BLaER1 treated with 17β-estradiol and CSF1 and Interleukin-3, amounts not matched to agents 10 nM and 100 nM (cell line): ENCODE results near the gene NFIX.

ENCODE experiments used
- H3K27ac ChIP-seq, 11 experiments: shearing (Covaris generic); formaldehyde crosslinking; 2 replicates each; pipeline ENCODE4 v1.8.1; 2022
- H3K27me3 ChIP-seq, 11 experiments: shearing (Covaris generic); formaldehyde crosslinking; 2 replicates each; pipeline ENCODE4 v1.8.1; 2022
- H3K36me3 ChIP-seq, 11 experiments: shearing (Covaris generic); formaldehyde crosslinking; 2 replicates each; pipeline ENCODE4 v1.8.1; 2022
- H3K4me1 ChIP-seq, 10 experiments: shearing (Covaris generic); formaldehyde crosslinking; 2 replicates each; pipeline ENCODE4 v1.8.1; 2022
- H3K4me2 ChIP-seq, 11 experiments: shearing (Covaris generic); formaldehyde crosslinking; 2 replicates each; pipeline ENCODE4 v1.8.1; 2022
- H3K4me3 ChIP-seq, 10 experiments: shearing (Covaris generic); formaldehyde crosslinking; 2 replicates each; pipeline ENCODE4 v1.8.1; 2022
- H3K9ac ChIP-seq, 11 experiments: shearing (Covaris generic); formaldehyde crosslinking; 2 replicates each; pipeline ENCODE4 v1.8.1; 2022
- H3K9me3 ChIP-seq, 11 experiments: shearing (Covaris generic); formaldehyde crosslinking; replicated peaks in 1 of 11; 2 replicates each; pipeline ENCODE4 v1.8.1; 2022
- H4K20me1 ChIP-seq, 11 experiments: shearing (Covaris generic); formaldehyde crosslinking; 2 replicates each; pipeline ENCODE4 v1.8.1; 2022
- Cebpa-rat ChIP-seq, 11 experiments: shearing (Covaris generic); IDR thresholded peaks; 2 replicates each; pipeline ENCODE4 v1.8.1; 2022

The NFIX gene

DNA sequence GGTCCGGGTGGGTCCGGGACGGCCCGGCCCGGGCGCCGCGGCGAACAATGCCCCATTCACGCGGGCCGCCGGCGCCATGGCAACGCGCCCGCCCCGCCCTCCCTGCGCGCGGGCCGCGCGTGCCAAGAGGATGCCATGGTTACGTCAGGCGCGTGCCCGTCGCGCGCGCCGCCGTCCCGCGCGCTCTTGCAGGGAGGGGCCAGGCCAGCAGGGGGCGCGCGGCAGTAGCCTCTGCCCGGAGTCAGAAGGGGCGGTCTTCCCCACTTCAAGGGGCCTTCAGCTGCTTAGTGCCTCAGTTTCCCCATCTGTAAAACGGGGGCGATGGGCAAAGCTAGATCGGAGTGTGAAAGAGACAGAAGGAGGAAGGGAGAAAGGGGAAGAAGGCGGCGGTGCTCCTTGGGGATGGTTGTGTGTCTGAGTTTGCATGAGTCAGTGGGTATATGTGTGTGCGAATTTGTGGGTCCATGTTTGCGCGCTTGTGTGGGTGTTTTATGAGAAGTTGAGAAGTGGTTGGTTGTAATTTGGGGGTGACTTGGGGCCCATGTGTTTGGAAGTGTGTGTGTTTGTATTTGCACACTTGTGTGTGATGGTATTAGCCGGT lies 11.6 kb upstream of the NFIX start:
- peaks cover 0 to 16% (median 0%) of the 10 kb centered on the region in 11 experiments; a peak in 1 of 22 replicates for H4K20me1 ChIP-seq
- peak overlapping the region; percentile 34 to 71 (median 62); a peak in 20 of 22 replicates for H3K9ac ChIP-seq
- H3K4me2 ChIP-seq, result peak overlapping the region; percentile 65 to 95 (median 84)
- H3K27me3 ChIP-seq, result 0 out of 22 replicates have a peak, but pooled peaks cover 0 to 4% (median 0%) of the 10 kb centered on the region in 11 experiments
- no peak for TF ChIP-seq Cebpa-rat (IDR thresholded peaks at IDR 0.05)
- peak overlapping the region in 6 of 11 experiments; percentile 40 to 51 (median 46); a peak in 4 of 22 replicates for H3K27ac ChIP-seq
- peak overlapping the region; percentile 42 to 67 (median 58) for H3K4me3 ChIP-seq
- peaks cover 26 to 71% (median 63%) of the 10 kb centered on the region in 10 experiments for H3K4me1 ChIP-seq
- H3K36me3 ChIP-seq, result no peaks in the 10 kb centered on the region
- no peaks in the 10 kb centered on the region for H3K9me3 ChIP-seq

DNA sequence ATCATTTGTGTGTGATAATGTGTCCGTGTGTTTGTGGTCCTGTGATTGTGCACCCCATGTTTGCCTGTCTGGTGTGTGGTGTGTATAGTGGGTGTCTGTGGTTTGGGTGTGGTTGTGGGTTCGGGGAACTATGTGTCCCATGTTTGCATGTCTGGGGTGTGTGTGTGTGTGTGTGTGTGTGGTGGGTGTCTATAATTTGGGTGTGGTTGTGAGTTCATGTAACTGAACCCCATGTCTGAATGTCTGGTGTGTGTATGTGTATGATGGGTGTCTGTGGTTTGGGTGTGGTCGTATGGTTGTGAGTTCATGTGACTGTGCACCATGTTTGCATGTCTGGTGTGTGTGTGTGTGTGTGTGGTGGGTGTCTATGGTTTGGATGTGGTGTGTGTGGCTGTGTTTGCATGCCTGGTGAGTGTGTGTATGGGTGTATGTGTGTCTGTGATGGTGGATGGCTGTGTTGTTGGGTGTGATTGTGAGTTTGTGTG lies 11.1 kb upstream of the NFIX start:
- Histone ChIP-seq H3K9ac (peak overlapping the region in 7 of 11 experiments; percentile 4 to 50 (median 33); a peak in 9 of 22 replicates), H3K27me3 (0 out of 22 replicates have a peak, but pooled peaks cover 0 to 4% (median 0%) of the 10 kb centered on the region in 11 experiments), H3K4me2 (peak overlapping the region; percentile 65 to 95 (median 84)), H3K4me1 (peaks cover 26 to 71% (median 63%) of the 10 kb centered on the region in 10 experiments), H3K27ac (peak overlapping the region in 6 of 11 experiments; percentile 20 to 41 (median 34); a peak in 9 of 22 replicates), H3K36me3 (no peaks in the 10 kb centered on the region), H3K4me3 (no peak overlapping the region), H4K20me1 (peaks cover 0 to 16% (median 0%) of the 10 kb centered on the region in 11 experiments; a peak in 1 of 22 replicates), H3K9me3 (peaks cover 0 to 3% (median 0%) of the 10 kb centered on the region in 11 experiments; a peak in 7 of 22 replicates)
- TF ChIP-seq Cebpa-rat (IDR thresholded peaks at IDR 0.05), result no peak

GRCh38 chr19:12984683-12985048 lies 10.6 kb upstream of the NFIX start:
- Histone ChIP-seq H4K20me1 (peaks cover 0 to 16% (median 0%) of the 10 kb centered on the region in 11 experiments; a peak in 1 of 22 replicates), H3K4me3 (peak overlapping the region in 3 of 10 experiments; percentile 1 to 7 (median 6); a peak in 1 of 20 replicates), H3K9ac (peak overlapping the region in 7 of 11 experiments; percentile 4 to 50 (median 33); a peak in 10 of 22 replicates), H3K9me3 (peaks cover 0 to 7% (median 0%) of the 10 kb centered on the region in 11 experiments; a peak in 7 of 22 replicates), H3K27ac (peak overlapping the region in 9 of 11 experiments; percentile 2 to 41 (median 31); a peak in 13 of 22 replicates), H3K27me3 (0 out of 22 replicates have a peak, but pooled peaks cover 0 to 4% (median 0%) of the 10 kb centered on the region in 11 experiments), H3K4me1 (peaks cover 26 to 72% (median 62%) of the 10 kb centered on the region in 10 experiments), H3K36me3 (no peaks in the 10 kb centered on the region), H3K4me2 (peak overlapping the region; percentile 65 to 95 (median 84))
- no peak for TF ChIP-seq Cebpa-rat (IDR thresholded peaks at IDR 0.05)

GRCh38 chr19:12985049-12985776 lies 10.1 kb upstream of the NFIX start:
- peak overlapping the region; percentile 65 to 95 (median 84) for H3K4me2 ChIP-seq
- peak overlapping the region in 7 of 11 experiments; percentile 4 to 50 (median 33); a peak in 10 of 22 replicates for H3K9ac ChIP-seq
- H3K36me3 ChIP-seq, result no peaks in the 10 kb centered on the region
- H3K27ac ChIP-seq, result peak overlapping the region in 10 of 11 experiments; percentile 2 to 41 (median 32); a peak in 13 of 22 replicates
- peak overlapping the region in 3 of 10 experiments; percentile 1 to 7 (median 6); a peak in 1 of 20 replicates for H3K4me3 ChIP-seq
- peaks cover 0 to 7% (median 0%) of the 10 kb centered on the region in 11 experiments; a peak in 7 of 22 replicates for H3K9me3 ChIP-seq
- H4K20me1 ChIP-seq, result peaks cover 0 to 16% (median 0%) of the 10 kb centered on the region in 11 experiments; a peak in 1 of 22 replicates
- peaks cover 26 to 70% (median 57%) of the 10 kb centered on the region in 10 experiments for H3K4me1 ChIP-seq
- H3K27me3 ChIP-seq, result 0 out of 22 replicates have a peak, but pooled peaks cover 0 to 4% (median 0%) of the 10 kb centered on the region in 11 experiments
- no peak for TF ChIP-seq Cebpa-rat (IDR thresholded peaks at IDR 0.05)

GRCh38 chr19:12986726-12987125 lies 8.5 kb upstream of the NFIX start:
- Histone ChIP-seq H3K4me2 (peak overlapping the region in 8 of 11 experiments; percentile 44 to 93 (median 86); a peak in 12 of 22 replicates), H3K27me3 (0 out of 22 replicates have a peak, but pooled peaks cover 0 to 4% (median 0%) of the 10 kb centered on the region in 11 experiments), H3K9me3 (peaks cover 0 to 7% (median 0%) of the 10 kb centered on the region in 11 experiments; a peak in 7 of 22 replicates)

GRCh38 chr19:12987190-12987589 lies 8.1 kb upstream of the NFIX start:
- peak overlapping the region in 8 of 11 experiments; percentile 44 to 93 (median 86); a peak in 16 of 22 replicates for H3K4me2 ChIP-seq
- H3K36me3 ChIP-seq, result no peaks in the 10 kb centered on the region
- peak overlapping the region in 4 of 11 experiments; percentile 5 to 47 (median 30); a peak in 4 of 22 replicates for H3K27ac ChIP-seq
- peak overlapping the region in 1 of 11 experiments; percentile 40; a peak in 1 of 22 replicates for H3K9ac ChIP-seq
- no peak for TF ChIP-seq Cebpa-rat (IDR thresholded peaks at IDR 0.05)
- H3K4me1 ChIP-seq, result peaks cover 26 to 75% (median 61%) of the 10 kb centered on the region in 10 experiments
- peaks cover 0 to 7% (median 0%) of the 10 kb centered on the region in 11 experiments; a peak in 7 of 22 replicates for H3K9me3 ChIP-seq
- no peak overlapping the region for H3K4me3 ChIP-seq
- 0 out of 22 replicates have a peak, but pooled peaks cover 0 to 4% (median 0%) of the 10 kb centered on the region in 11 experiments for H3K27me3 ChIP-seq
- H4K20me1 ChIP-seq, result peaks cover 0 to 16% (median 0%) of the 10 kb centered on the region in 11 experiments; a peak in 1 of 22 replicates

More at GRCh38 chr19:12986726-12987125, 8.5 kb upstream of the NFIX start:
- no peak overlapping the region for H3K4me3 ChIP-seq
- no peak overlapping the region for H3K9ac ChIP-seq
- no peak overlapping the region for H3K27ac ChIP-seq
- no peak for TF ChIP-seq Cebpa-rat (IDR thresholded peaks at IDR 0.05)
- H3K36me3 ChIP-seq, result no peaks in the 10 kb centered on the region
- peaks cover 0 to 16% (median 0%) of the 10 kb centered on the region in 11 experiments; a peak in 1 of 22 replicates for H4K20me1 ChIP-seq
- H3K4me1 ChIP-seq, result peaks cover 26 to 74% (median 61%) of the 10 kb centered on the region in 10 experiments

- Histone ChIP-seq H3K36me3 (no peaks in the 10 kb centered on the region), H3K4me3 (no peak overlapping the region), H3K9me3 (peaks cover 0 to 7% (median 0%) of the 10 kb centered on the region in 11 experiments; a peak in 7 of 22 replicates), H3K4me2 (peak overlapping the region in 8 of 11 experiments; percentile 44 to 93 (median 86); a peak in 17 of 22 replicates), H4K20me1 (peaks cover 0 to 16% (median 0%) of the 10 kb centered on the region in 11 experiments; a peak in 1 of 22 replicates), H3K27me3 (0 out of 22 replicates have a peak, but pooled peaks cover 0 to 4% (median 0%) of the 10 kb centered on the region in 11 experiments), H3K9ac (peak overlapping the region in 1 of 11 experiments; percentile 40; a peak in 1 of 22 replicates), H3K27ac (peak overlapping the region in 4 of 11 experiments; percentile 5 to 47 (median 30); a peak in 4 of 22 replicates), H3K4me1 (peaks cover 26 to 71% (median 59%) of the 10 kb centered on the region in 10 experiments)
- TF ChIP-seq Cebpa-rat (IDR thresholded peaks at IDR 0.05), result no peak
Observed at GRCh38 chr19:12987781-12988180, 7.5 kb upstream of the NFIX start.
